ENCODE results near the gene KCNQ1. TPM values are rescaled to one million over a fixed set of nuclear protein-coding genes. Genes with fewer than 3 reads are reported as not detected.

The KCNQ1 gene
- total RNA-seq, 1 donor from 2014 or later: 52.9 TPM

DNA sequence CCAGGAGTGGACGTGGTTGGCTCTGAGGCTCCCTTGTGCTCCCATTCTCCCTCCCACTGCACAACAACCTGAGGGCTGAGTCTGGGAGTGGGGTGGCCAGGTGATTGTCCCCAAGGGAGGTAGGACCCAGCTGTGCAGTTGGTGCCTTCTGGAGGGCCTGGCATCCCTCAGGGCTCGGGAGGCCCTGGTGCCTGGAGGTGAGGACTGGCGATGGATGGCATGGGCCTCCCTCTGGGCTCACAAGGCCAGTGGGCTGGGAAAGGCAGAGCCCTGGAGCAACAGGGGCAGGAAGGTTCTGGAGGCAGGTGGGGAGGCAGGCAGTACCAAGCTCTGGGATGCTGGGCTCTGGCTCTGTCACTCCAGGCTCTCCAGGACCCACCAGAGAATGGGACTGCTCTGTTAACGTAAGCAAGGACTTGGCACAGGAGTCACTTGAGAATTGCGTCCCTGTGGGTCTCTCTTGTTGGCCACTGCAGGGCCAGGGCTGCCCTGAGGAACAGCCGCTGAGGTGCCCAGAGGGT, 140.8 kb downstream of the KCNQ1 start:
- intact Hi-C loops (cut with DNase I): no loop called here
- no peaks in the 10 kb centered on the region for H3K4me1 ChIP-seq
- H3K36me3 ChIP-seq: no peaks in the 10 kb centered on the region
- ATAC-seq (no peak), DNase-seq (peak; percentile 53)
- TF ChIP-seq CTCF (IDR thresholded peaks at IDR 0.05): no peak
- H3K27ac ChIP-seq: no peak overlapping the region
- no peaks in the 10 kb centered on the region for H3K27me3 ChIP-seq
- no peak overlapping the region for H3K4me3 ChIP-seq
- no peaks in the 10 kb centered on the region for H3K9me3 ChIP-seq

- Histone ChIP-seq H3K4me3 (no peak overlapping the region), H3K27me3 (no peaks in the 10 kb centered on the region), H3K27ac (no peak overlapping the region), H3K9me3 (no peaks in the 10 kb centered on the region), H3K36me3 (no peaks in the 10 kb centered on the region), H3K4me1 (no peaks in the 10 kb centered on the region)
- DNase-seq: peak; percentile 49
- no peak for ATAC-seq
- intact Hi-C loops (cut with DNase I): no loop called here
- no peak for TF ChIP-seq CTCF (IDR thresholded peaks at IDR 0.05)
These were observed 141.4 kb downstream of the KCNQ1 start for GRCh38 chr11:2586087-2586792.

DNA sequence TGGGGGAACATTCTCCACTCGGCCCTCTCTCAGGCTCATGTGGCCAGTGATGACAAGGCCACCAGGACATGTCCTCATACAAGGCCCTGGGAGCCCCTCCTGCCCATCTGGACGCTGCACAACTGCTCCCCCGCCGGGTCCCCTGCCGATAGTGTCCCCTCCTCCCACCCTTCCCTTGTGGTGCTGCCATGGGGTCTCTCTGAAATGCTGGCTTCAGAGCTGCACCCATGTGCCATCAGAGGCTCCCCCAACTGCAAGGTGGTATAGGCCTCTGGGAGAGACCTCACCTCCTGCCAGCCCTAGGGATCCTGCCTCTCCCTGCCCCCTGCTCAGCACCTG, 142.0 kb downstream of the KCNQ1 start:
- Histone ChIP-seq H3K4me3 (no peak overlapping the region), H3K27me3 (no peaks in the 10 kb centered on the region), H3K4me1 (no peaks in the 10 kb centered on the region), H3K36me3 (no peaks in the 10 kb centered on the region), H3K27ac (no peak overlapping the region), H3K9me3 (no peaks in the 10 kb centered on the region)
- no peak for ATAC-seq
- TF ChIP-seq CTCF (IDR thresholded peaks at IDR 0.05): no peak
- intact Hi-C loops (cut with DNase I): no loop called here
- DNase-seq: peak; percentile 58

- DNase-seq (peak; percentile 61), ATAC-seq (no peak)
- Histone ChIP-seq H3K36me3 (no peaks in the 10 kb centered on the region), H3K4me3 (no peak overlapping the region), H3K27me3 (no peaks in the 10 kb centered on the region), H3K4me1 (no peaks in the 10 kb centered on the region), H3K27ac (no peak overlapping the region), H3K9me3 (no peaks in the 10 kb centered on the region)
- intact Hi-C loops (cut with DNase I): no loop called here
- no peak for TF ChIP-seq CTCF (IDR thresholded peaks at IDR 0.05)
These were observed 142.5 kb downstream of the KCNQ1 start for GRCh38 chr11:2587132-2587930.

- Histone ChIP-seq H3K9me3 (no peaks in the 10 kb centered on the region), H3K4me3 (no peak overlapping the region), H3K27ac (no peak overlapping the region), H3K36me3 (no peaks in the 10 kb centered on the region), H3K27me3 (no peaks in the 10 kb centered on the region), H3K4me1 (no peaks in the 10 kb centered on the region)
- DNase-seq (peak; percentile 52), ATAC-seq (no peak)
- intact Hi-C loops (cut with DNase I): no loop called here
- TF ChIP-seq CTCF (IDR thresholded peaks at IDR 0.05): no peak
These were observed 143.4 kb downstream of the KCNQ1 start for GRCh38 chr11:2587976-2588748.

Measured in upper lobe of right lung (tissue), 1 donor.